Measurements from ENCODE around the gene TDRD15.
"Not testable (repeated sequence)": the region's sequence is repeated elsewhere in the genome, so short reads cannot be mapped to it uniquely, and the experiment has no call there.

The TDRD15 gene

DNA sequence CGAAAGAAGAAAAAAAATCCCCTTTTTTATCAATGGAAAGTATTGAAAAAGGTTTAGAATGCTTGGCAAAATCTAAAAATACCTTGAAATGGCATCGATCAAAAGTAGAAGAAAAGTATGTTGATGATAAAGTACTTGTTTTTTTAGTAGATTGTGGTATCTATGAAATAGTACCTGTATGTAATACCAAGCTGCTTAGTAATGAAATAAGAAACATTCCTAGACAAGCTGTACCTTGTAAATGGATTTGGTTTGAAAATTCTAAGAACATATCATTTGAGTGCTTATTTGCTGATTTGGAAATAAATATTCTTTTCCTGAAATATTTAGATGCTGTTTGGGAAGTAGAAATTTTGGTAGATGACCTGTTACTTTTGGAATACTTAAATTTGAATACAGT lies 18.4 kb downstream of the TDRD15 start:
- no peak for DNase-seq (ENCODE audit: extremely low read depth in 1 of 2, low read depth in 1 of 2)

GRCh38 chr2:21146638-21147037 lies 22.9 kb downstream of the TDRD15 start:
- DNase-seq (ENCODE audit: extremely low read depth in 1 of 2, low read depth in 1 of 2): no peak

GRCh38 chr2:21148718-21149117 lies 24.9 kb downstream of the TDRD15 start:
- no peak for DNase-seq (ENCODE audit: extremely low read depth in 1 of 2, low read depth in 1 of 2)

DNA sequence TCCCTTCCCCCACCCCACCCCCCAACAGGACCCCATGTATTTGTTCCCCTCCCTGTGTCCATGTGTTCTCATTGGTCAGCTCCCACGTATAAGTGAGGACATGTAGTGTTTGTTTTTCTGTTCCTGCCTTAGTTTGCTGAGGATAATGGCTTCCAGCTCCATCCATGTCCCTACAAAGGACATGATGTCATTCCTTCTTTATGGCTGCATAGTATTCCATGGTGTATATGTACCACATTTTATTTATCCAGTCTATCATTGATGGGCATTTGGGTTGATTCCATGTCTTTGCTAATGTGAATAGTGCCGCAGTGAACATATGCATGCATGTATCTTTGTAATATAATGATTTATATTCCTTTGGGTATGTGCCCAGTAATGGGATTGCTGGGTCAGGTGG lies 27.5 kb downstream of the TDRD15 start:
- DNase-seq (ENCODE audit: extremely low read depth in 1 of 2, low read depth in 1 of 2): not testable (repeated sequence)

GRCh38 chr2:21155365-21156136 lies 31.8 kb downstream of the TDRD15 start:
- no peak for DNase-seq (ENCODE audit: extremely low read depth in 1 of 2, low read depth in 1 of 2)

DNA sequence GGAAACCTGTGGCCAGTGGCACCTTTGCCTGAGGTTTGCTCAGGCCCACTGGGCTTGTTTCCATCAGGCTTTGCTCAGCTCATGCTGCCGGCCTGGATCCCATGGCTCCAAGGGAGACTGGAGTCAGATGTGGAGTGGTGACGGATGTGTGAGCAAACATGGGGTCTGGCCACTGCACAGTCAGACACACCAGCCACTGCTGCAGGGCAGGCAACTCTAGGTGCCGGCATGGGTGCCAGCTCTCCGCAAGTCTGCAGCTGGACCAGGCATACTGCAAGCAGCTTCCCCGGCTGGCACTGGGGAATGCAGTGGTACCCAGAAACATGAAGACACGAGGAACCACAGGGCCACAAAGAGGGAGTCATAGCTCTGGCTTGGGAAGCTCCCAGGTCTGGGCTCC lies 37.4 kb downstream of the TDRD15 start:
- no peak for DNase-seq (ENCODE audit: extremely low read depth in 1 of 2, low read depth in 1 of 2)

GRCh38 chr2:21161832-21162614 lies 38.3 kb downstream of the TDRD15 start:
- no peak for DNase-seq (ENCODE audit: extremely low read depth in 1 of 2, low read depth in 1 of 2)

- DNase-seq (ENCODE audit: extremely low read depth in 1 of 2, low read depth in 1 of 2): no peak
Measured at GRCh38 chr2:21162615-21162878, 38.8 kb downstream of the TDRD15 start.

DNA sequence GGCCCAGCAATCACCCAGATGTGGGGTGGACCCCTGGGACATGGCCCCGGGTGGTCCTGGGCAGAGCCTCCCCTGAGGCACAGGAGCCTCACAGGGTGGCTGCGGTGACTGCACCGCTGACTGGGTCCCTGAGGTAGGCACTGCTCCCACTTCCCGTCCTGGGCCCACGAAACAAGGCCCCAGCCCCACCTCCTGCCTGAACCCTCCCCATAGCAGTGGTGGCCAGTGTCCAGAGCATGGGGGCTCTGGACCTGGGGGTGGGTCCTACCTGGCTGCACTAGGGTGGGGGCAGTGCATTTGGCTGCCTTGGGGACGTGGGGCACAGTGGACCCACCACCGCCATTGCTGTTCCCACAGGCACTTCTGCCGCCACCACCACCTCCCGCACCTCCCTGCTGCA lies 39.4 kb downstream of the TDRD15 start:
- no peak for DNase-seq (ENCODE audit: extremely low read depth in 1 of 2, low read depth in 1 of 2)

- DNase-seq (ENCODE audit: extremely low read depth in 1 of 2, low read depth in 1 of 2): no peak
Measured at GRCh38 chr2:21165350-21165749, 41.6 kb downstream of the TDRD15 start.

GRCh38 chr2:21175895-21176646 lies 52.3 kb downstream of the TDRD15 start:
- no peak for DNase-seq (ENCODE audit: extremely low read depth in 1 of 2, low read depth in 1 of 2)

- no peak for DNase-seq (ENCODE audit: extremely low read depth in 1 of 2, low read depth in 1 of 2)
Measured at GRCh38 chr2:21181957-21182356, 58.2 kb downstream of the TDRD15 start.

GRCh38 chr2:21183306-21183705 lies 59.5 kb downstream of the TDRD15 start:
- no peak for DNase-seq (ENCODE audit: extremely low read depth in 1 of 2, low read depth in 1 of 2)

- DNase-seq (ENCODE audit: extremely low read depth in 1 of 2, low read depth in 1 of 2): no peak
Measured at GRCh38 chr2:21183726-21184125, 60.0 kb downstream of the TDRD15 start.

DNA sequence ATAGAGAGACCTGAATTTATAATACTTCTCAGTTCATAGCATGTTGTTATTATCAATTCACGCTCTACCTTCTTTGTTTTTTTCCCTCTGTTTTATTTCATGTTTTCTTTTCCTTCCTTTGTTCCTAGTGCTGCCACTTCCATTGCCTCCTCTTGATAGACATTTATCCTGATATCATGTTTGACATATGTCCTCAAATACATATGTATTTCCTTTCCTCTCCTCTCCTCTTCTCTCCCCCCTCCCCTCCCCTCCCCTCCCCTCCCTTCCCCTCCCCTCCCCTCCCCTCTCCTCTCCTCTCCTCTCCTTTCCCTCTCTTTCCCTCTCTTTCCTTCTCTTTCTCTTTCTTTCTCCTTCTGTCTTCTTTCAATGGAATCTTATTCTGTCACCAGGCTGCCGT lies 67.8 kb downstream of the TDRD15 start:
- DNase-seq (ENCODE audit: extremely low read depth in 1 of 2, low read depth in 1 of 2): no peak
